CD4-positive, alpha-beta T cell (primary cell): ENCODE results near the gene SYT17. TPM values are rescaled to one million over a fixed set of nuclear protein-coding genes. Genes with fewer than 3 reads are reported as not detected.

ENCODE experiments used
- ATAC-seq: fragments of 200-7000 bp; cut with Tn5 transposase; one replicate; pipeline ENCODE4 v1.10.0; 2022; ENCODE audit warnings: mild to moderate bottlenecking; ENCODE audit not compliant: poor library complexity
- CTCF ChIA-PET: fragments of 350-600 bp; sonication (Branson Sonifier 250); formaldehyde crosslinking; loops from one replicate; lab custom pipeline; 2021; ENCODE audit warnings: antibody characterized with exemption, inconsistent platforms; lab: Charles Lee
- POLR2A ChIA-PET: fragments of 350-600 bp; sonication (Branson Sonifier 250); formaldehyde crosslinking; loops from one replicate; lab custom pipeline; 2021; ENCODE audit warnings: antibody characterized with exemption, inconsistent platforms; lab: Charles Lee
- DNase-seq, 14 experiments: peaks; one replicate each; pipeline ENCODE4 v3.0.0-alpha.2; 2013 to 2020; ENCODE audit warnings: mixed read lengths in 2 of 14
- H3K27ac ChIP-seq, 2 donors: one replicate each; pipeline versions ENCODE4 v1.5.1 to v1.7.0; 2013; ENCODE audit warnings: low read length in 2 of 2, low read depth in 1 of 2, mild to moderate bottlenecking in 1 of 2
- H3K27me3 ChIP-seq, 2 experiments: 1 replicate in 1 of 2; 2 replicates in 1 of 2; pipeline versions ENCODE4 v1.6.1 to v1.7.0; 2013; ENCODE audit warnings: low read length in 2 of 2, control low read depth in 1 of 2, mild to moderate bottlenecking in 1 of 2, moderate library complexity in 1 of 2; ENCODE audit not compliant: insufficient read depth in 2 of 2, control insufficient read depth in 1 of 2
- H3K36me3 ChIP-seq: one replicate; pipeline ENCODE4 v1.6.1; 2013; ENCODE audit warnings: low read length, control low read depth; ENCODE audit not compliant: insufficient read depth
- H3K4me1 ChIP-seq: one replicate; pipeline ENCODE4 v1.6.1; 2013; ENCODE audit warnings: low read length, control low read depth; ENCODE audit not compliant: insufficient read depth
- H3K4me3 ChIP-seq: one replicate; pipeline ENCODE4 v1.5.1; 2013; ENCODE audit warnings: mild to moderate bottlenecking, low read length, moderate library complexity
- H3K9me3 ChIP-seq, 2 experiments: 1 replicate in 1 of 2; 2 replicates in 1 of 2; pipeline versions ENCODE4 v1.6.1 to v1.7.0; 2013; ENCODE audit warnings: low read length in 2 of 2, mild to moderate bottlenecking in 2 of 2, control low read depth in 1 of 2, moderate library complexity in 1 of 2; ENCODE audit not compliant: control insufficient read depth in 1 of 2, insufficient read depth in 1 of 2
- H3K27ac Mint-ChIP-seq: one replicate; pipeline ENCODE4 v1.8.0; 2020; ENCODE audit warnings: mixed read lengths
- H3K27me3 Mint-ChIP-seq: one replicate; pipeline ENCODE4 v1.8.0; 2021; ENCODE audit warnings: mixed read lengths
- H3K36me3 Mint-ChIP-seq: one replicate; pipeline ENCODE4 v1.8.0; 2021; ENCODE audit warnings: low read depth, mixed read lengths
- H3K4me1 Mint-ChIP-seq: one replicate; pipeline ENCODE4 v1.8.0; 2021; ENCODE audit warnings: low read depth, mixed read lengths
- H3K4me3 Mint-ChIP-seq: one replicate; pipeline ENCODE4 v1.8.0; 2020; ENCODE audit warnings: mild to moderate bottlenecking, mixed read lengths
- H3K9me3 Mint-ChIP-seq: one replicate; pipeline ENCODE4 v1.8.0; 2020; ENCODE audit warnings: mixed read lengths
- intact Hi-C, 2 experiments: fragments of 100-400 bp; cut with DNase I in 1 of 2; cut with micrococcal nuclease in 1 of 2; formaldehyde crosslinking; loops; one replicate each; pipeline versions ENCODE4 v1.15.1 to v1.9.0; 2023 to 2025; cut with DNase I, micrococcal nuclease
- total RNA-seq, 174 experiments: library from RNA in 2 of 174; stranded (reverse) in 2 of 174; gene quantifications; one replicate each; pipeline ENCODE4 v1.2.3 and lab custom pipeline; 2021 to 2026
- TF ChIP-seq, protein P1 (sequence below): fragments of 200-600 bp; IDR thresholded peaks from one replicate; pipeline ENCODE4 v1.8.0; 2022; ENCODE audit warnings: antibody characterized with exemption, mild to moderate bottlenecking

Gene SYT17
- total RNA-seq, 2 experiments from 2014 or later = not detected

- ATAC-seq (no peak), DNase-seq (peak in 1 of 14 experiments; percentile 11)
- Mint-ChIP-seq H3K27ac (no peak overlapping the region), H3K9me3 (no peaks in the 10 kb centered on the region), H3K27me3 (no peaks in the 10 kb centered on the region), H3K4me3 (no peak overlapping the region), H3K4me1 (peaks cover 4% of the 10 kb centered on the region), H3K36me3 (no peaks in the 10 kb centered on the region)
- Histone ChIP-seq H3K9me3 (no peaks in the 10 kb centered on the region), H3K4me3 (no peak overlapping the region), H3K4me1 (peaks cover 4% of the 10 kb centered on the region), H3K27me3 (peaks cover 2 to 3% of the 10 kb centered on the region in 2 experiments), H3K36me3 (no peaks in the 10 kb centered on the region), H3K27ac (no peak overlapping the region)
- POLR2A ChIA-PET = no interaction called here
- CTCF ChIA-PET = no interaction called here
- intact Hi-C loops = no loop called here
- TF ChIP-seq, protein P1, sequence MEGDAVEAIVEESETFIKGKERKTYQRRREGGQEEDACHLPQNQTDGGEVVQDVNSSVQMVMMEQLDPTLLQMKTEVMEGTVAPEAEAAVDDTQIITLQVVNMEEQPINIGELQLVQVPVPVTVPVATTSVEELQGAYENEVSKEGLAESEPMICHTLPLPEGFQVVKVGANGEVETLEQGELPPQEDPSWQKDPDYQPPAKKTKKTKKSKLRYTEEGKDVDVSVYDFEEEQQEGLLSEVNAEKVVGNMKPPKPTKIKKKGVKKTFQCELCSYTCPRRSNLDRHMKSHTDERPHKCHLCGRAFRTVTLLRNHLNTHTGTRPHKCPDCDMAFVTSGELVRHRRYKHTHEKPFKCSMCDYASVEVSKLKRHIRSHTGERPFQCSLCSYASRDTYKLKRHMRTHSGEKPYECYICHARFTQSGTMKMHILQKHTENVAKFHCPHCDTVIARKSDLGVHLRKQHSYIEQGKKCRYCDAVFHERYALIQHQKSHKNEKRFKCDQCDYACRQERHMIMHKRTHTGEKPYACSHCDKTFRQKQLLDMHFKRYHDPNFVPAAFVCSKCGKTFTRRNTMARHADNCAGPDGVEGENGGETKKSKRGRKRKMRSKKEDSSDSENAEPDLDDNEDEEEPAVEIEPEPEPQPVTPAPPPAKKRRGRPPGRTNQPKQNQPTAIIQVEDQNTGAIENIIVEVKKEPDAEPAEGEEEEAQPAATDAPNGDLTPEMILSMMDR = no peak
Observed at GRCh38 chr16:19132898-19133297, 35.1 kb upstream of the SYT17 start.

- no peaks in the 10 kb centered on the region for H3K36me3 Mint-ChIP-seq
Observed at GRCh38 chr16:19133600-19133999, 34.4 kb upstream of the SYT17 start.

GRCh38 chr16:19135201-19135842, 32.7 kb upstream of the SYT17 start:
- Histone ChIP-seq H3K36me3 (no peaks in the 10 kb centered on the region), H3K27ac (no peak overlapping the region), H3K9me3 (no peaks in the 10 kb centered on the region), H3K4me1 (peaks cover 4% of the 10 kb centered on the region), H3K27me3 (peaks cover 2 to 8% of the 10 kb centered on the region in 2 experiments), H3K4me3 (no peak overlapping the region)
- no peaks in the 10 kb centered on the region for H3K27me3 Mint-ChIP-seq
- CTCF ChIA-PET = no interaction called here
- H3K4me1 Mint-ChIP-seq = peaks cover 4% of the 10 kb centered on the region
- TF ChIP-seq, protein P1 = no peak
- ATAC-seq = no peak
- no peak overlapping the region for H3K4me3 Mint-ChIP-seq
- H3K27ac Mint-ChIP-seq = no peak overlapping the region
- no peaks in the 10 kb centered on the region for H3K36me3 Mint-ChIP-seq
- POLR2A ChIA-PET = no interaction called here
- intact Hi-C loops = no loop called here
- DNase-seq = no peak
- H3K9me3 Mint-ChIP-seq = no peaks in the 10 kb centered on the region

More at GRCh38 chr16:19133600-19133999, 34.4 kb upstream of the SYT17 start:
- POLR2A ChIA-PET = no interaction called here
- H3K4me3 ChIP-seq = no peak overlapping the region
- H3K4me1 ChIP-seq = peaks cover 4% of the 10 kb centered on the region
- CTCF ChIA-PET = no interaction called here
- intact Hi-C loops = no loop called here
- H3K27me3 ChIP-seq = peaks cover 2 to 3% of the 10 kb centered on the region in 2 experiments
- H3K9me3 ChIP-seq = no peaks in the 10 kb centered on the region
- ATAC-seq = no peak
- Mint-ChIP-seq H3K27me3 (no peaks in the 10 kb centered on the region), H3K4me3 (no peak overlapping the region), H3K4me1 (peaks cover 4% of the 10 kb centered on the region), H3K27ac (no peak overlapping the region), H3K9me3 (no peaks in the 10 kb centered on the region)
- no peak for DNase-seq
- no peak overlapping the region for H3K27ac ChIP-seq
- no peaks in the 10 kb centered on the region for H3K36me3 ChIP-seq
- TF ChIP-seq, protein P1 = no peak
